ENCODE measurements around the gene TRRAP.

The TRRAP gene

DNA sequence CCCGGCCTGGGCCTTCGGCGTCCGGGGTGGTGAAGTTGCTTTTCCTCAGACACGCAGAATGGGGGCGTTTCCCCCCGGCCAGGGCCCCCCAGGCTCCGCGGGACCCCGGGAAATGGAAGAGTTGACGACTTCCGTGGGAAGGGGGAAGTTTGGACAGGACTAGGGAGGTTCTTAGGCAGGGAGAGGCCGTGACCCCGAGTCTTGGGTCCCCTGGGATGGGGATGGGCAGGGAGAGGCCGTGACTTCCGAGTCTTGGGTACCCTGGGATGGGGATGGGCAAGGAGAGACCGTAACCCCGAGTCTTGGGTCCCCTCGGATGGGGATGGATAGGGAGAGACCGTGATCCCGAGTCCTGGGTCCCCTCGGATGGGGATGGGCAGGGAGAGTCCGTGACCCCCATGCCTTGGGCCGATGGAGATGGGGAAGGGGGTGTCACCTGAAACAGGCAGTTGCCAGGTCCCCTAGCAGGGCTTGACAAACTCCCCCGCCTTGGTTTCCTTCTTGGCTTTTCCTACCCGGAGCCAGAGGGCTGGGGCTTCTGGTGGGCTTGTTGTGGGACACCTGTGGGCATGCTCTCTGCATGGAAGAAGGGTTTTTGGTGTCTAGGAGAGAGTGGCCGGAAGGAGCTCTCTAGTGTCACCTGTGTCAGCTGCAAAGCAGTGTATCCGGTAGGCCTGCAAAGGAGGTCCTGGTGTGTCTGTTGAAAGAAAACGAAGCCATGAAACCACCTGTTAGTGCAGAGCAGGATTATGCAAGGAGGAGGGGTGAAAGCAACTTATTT lies 1.1 kb downstream of the TRRAP start:
- H3K27me3 ChIP-seq (replicated peaks; ENCODE audit: insufficient read depth, low read length), result no peaks in the 10 kb centered on the region
- peaks cover 22% of the 10 kb centered on the region for H3K4me1 ChIP-seq (ENCODE audit: low read length)
- 0 out of 2 replicates have a peak, but pooled peaks cover 3% of the 10 kb centered on the region for H4K20me1 ChIP-seq (ENCODE audit: insufficient read depth, low read length)
- H3K4me2 ChIP-seq (ENCODE audit: low read depth, low read length), result peak overlapping the region; percentile 90
- TF ChIP-seq EZH2phosphoT487 (IDR thresholded peaks at IDR 0.05; ENCODE audit: low read length), result no peak
- TF ChIP-seq, protein P1, sequence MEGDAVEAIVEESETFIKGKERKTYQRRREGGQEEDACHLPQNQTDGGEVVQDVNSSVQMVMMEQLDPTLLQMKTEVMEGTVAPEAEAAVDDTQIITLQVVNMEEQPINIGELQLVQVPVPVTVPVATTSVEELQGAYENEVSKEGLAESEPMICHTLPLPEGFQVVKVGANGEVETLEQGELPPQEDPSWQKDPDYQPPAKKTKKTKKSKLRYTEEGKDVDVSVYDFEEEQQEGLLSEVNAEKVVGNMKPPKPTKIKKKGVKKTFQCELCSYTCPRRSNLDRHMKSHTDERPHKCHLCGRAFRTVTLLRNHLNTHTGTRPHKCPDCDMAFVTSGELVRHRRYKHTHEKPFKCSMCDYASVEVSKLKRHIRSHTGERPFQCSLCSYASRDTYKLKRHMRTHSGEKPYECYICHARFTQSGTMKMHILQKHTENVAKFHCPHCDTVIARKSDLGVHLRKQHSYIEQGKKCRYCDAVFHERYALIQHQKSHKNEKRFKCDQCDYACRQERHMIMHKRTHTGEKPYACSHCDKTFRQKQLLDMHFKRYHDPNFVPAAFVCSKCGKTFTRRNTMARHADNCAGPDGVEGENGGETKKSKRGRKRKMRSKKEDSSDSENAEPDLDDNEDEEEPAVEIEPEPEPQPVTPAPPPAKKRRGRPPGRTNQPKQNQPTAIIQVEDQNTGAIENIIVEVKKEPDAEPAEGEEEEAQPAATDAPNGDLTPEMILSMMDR (IDR thresholded peaks at IDR 0.05; ENCODE audit: low read length), result peak; percentile 63
- H3K9me3 ChIP-seq (replicated peaks; ENCODE audit: insufficient read depth, low read length), result no peaks in the 10 kb centered on the region
- H3F3A ChIP-seq (ENCODE audit: insufficient read depth, low read length), result peaks cover 37% of the 10 kb centered on the region
- peak overlapping the region; percentile 94 for H3K4me3 ChIP-seq (ENCODE audit: low read length)
- peaks cover 42% of the 10 kb centered on the region for H3K79me2 ChIP-seq (ENCODE audit: low read length)
- peak overlapping the region; percentile 36; the same call in 1 of the 2 replicates for H2AFZ ChIP-seq (ENCODE audit: low read length)
- peak overlapping the region; percentile 98 for H3K27ac ChIP-seq (ENCODE audit: low read length)
- peak; percentile 98 for DNase-seq
- H3K9ac ChIP-seq (ENCODE audit: low read length), result peak overlapping the region; percentile 99
- H3K36me3 ChIP-seq (replicated peaks; ENCODE audit: insufficient read depth, low read length), result peaks cover 13% of the 10 kb centered on the region
- no peaks in the 10 kb centered on the region for H3K9me2 ChIP-seq (replicated peaks; ENCODE audit: insufficient read depth, low read length)

DNA sequence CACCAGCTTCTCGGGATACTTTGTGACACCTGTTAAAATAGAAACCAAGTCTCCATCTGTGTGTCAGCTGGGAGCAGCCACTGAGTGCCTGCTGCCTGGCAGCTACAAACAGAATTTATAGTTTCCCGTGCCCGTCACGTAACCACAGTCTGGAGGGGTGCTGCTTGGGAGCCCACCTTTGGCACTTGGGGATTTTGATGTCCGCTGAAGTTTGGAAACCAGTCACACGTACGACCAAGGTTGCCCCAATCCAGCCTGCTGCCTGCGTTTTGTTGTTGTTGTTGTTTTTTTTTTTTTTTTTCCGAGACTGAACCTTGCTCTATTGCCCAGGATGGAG lies 1.6 kb downstream of the TRRAP start:
- peak overlapping the region; percentile 55 for H3K4me3 ChIP-seq (ENCODE audit: low read length)
- H2AFZ ChIP-seq (ENCODE audit: low read length), result no peak overlapping the region
- no peak for DNase-seq
- no peaks in the 10 kb centered on the region for H3K9me3 ChIP-seq (replicated peaks; ENCODE audit: insufficient read depth, low read length)
- peaks cover 22% of the 10 kb centered on the region for H3K4me1 ChIP-seq (ENCODE audit: low read length)
- H3K9me2 ChIP-seq (replicated peaks; ENCODE audit: insufficient read depth, low read length), result no peaks in the 10 kb centered on the region
- H3K36me3 ChIP-seq (replicated peaks; ENCODE audit: insufficient read depth, low read length), result peaks cover 13% of the 10 kb centered on the region
- no peaks in the 10 kb centered on the region for H3K27me3 ChIP-seq (replicated peaks; ENCODE audit: insufficient read depth, low read length)
- H3K4me2 ChIP-seq (ENCODE audit: low read depth, low read length), result peak overlapping the region; percentile 90
- TF ChIP-seq, protein P1 (IDR thresholded peaks at IDR 0.05; ENCODE audit: low read length), result no peak
- TF ChIP-seq EZH2 (optimal IDR thresholded peaks at IDR 0.05; ENCODE audit: low read depth, low read length) (no peak), EZH2phosphoT487 (IDR thresholded peaks at IDR 0.05; ENCODE audit: low read length) (no peak)
- H3K79me2 ChIP-seq (ENCODE audit: low read length), result peaks cover 47% of the 10 kb centered on the region
- peak overlapping the region; percentile 98; the same call in 1 of the 2 replicates for H3K27ac ChIP-seq (ENCODE audit: low read length)
- peaks cover 8% of the 10 kb centered on the region; the same call in 1 of the 2 replicates for H4K20me1 ChIP-seq (ENCODE audit: insufficient read depth, low read length)
- H3F3A ChIP-seq (ENCODE audit: insufficient read depth, low read length), result peaks cover 37% of the 10 kb centered on the region
- H3K9ac ChIP-seq (ENCODE audit: low read length), result peak overlapping the region; percentile 65

DNA sequence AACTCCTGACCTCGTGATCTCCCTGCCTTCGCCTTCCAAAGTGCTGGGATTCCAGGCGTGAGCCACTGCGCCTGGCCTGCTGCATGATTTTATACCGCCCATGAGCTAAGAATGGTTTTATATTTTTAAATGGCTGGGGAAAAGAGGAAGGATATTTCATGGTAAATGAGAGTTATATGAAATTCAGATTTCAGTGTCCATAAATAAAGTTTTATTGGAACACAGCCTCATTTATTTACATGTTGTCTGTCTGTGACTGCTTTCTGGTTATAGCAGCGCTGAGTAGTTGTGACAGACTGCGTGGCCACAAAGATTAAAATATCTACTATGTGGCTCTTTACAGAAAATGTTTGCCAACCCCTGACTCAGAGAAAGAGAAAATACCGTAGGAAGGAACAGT lies 2.2 kb downstream of the TRRAP start:
- no peak for DNase-seq
- TF ChIP-seq EZH2phosphoT487 (IDR thresholded peaks at IDR 0.05; ENCODE audit: low read length) (no peak), EZH2 (optimal IDR thresholded peaks at IDR 0.05; ENCODE audit: low read depth, low read length) (no peak)
- TF ChIP-seq, protein P1 (IDR thresholded peaks at IDR 0.05; ENCODE audit: low read length), result no peak
- Histone ChIP-seq H3K27me3 (replicated peaks; ENCODE audit: insufficient read depth, low read length) (no peaks in the 10 kb centered on the region), H3K9ac (ENCODE audit: low read length) (peak overlapping the region; percentile 65), H3K4me1 (ENCODE audit: low read length) (peaks cover 22% of the 10 kb centered on the region), H3K79me2 (ENCODE audit: low read length) (peaks cover 53% of the 10 kb centered on the region), H2AFZ (ENCODE audit: low read length) (no peak overlapping the region), H3K36me3 (replicated peaks; ENCODE audit: insufficient read depth, low read length) (peaks cover 13% of the 10 kb centered on the region), H3K9me3 (replicated peaks; ENCODE audit: insufficient read depth, low read length) (no peaks in the 10 kb centered on the region), H4K20me1 (ENCODE audit: insufficient read depth, low read length) (peaks cover 12% of the 10 kb centered on the region; the same call in 1 of the 2 replicates), H3K9me2 (replicated peaks; ENCODE audit: insufficient read depth, low read length) (no peaks in the 10 kb centered on the region), H3F3A (ENCODE audit: insufficient read depth, low read length) (peaks cover 37% of the 10 kb centered on the region), H3K4me3 (ENCODE audit: low read length) (peak overlapping the region; percentile 55), H3K27ac (ENCODE audit: low read length) (peak overlapping the region; percentile 98), H3K4me2 (ENCODE audit: low read depth, low read length) (peak overlapping the region; percentile 90)

Measured in MM.1S (cell line).